Liver (tissue), 9 donors: Measurements from ENCODE around the gene PRKN. TPM values are rescaled to one million over a fixed set of nuclear protein-coding genes. Genes with fewer than 3 reads are reported as not detected.

Experiments used
- DNase-seq: peaks from one replicate; pipeline ENCODE4 v3.0.0-alpha.2; 2017; ENCODE audit warnings: low spot score
- H3K27ac ChIP-seq, 2 donors: one replicate each; pipeline ENCODE4 v1.7.0; 2013; ENCODE audit warnings: inconsistent platforms in 2 of 2, low read length in 2 of 2, control low read depth in 1 of 2, low read depth in 1 of 2, mild to moderate bottlenecking in 1 of 2
- H3K27me3 ChIP-seq, 4 donors: one replicate each; pipeline versions ENCODE4 v1.6.1 to v1.7.0; 2013; ENCODE audit warnings: low read length in 3 of 4, inconsistent platforms in 1 of 4, mild to moderate bottlenecking in 1 of 4, moderate library complexity in 1 of 4; ENCODE audit not compliant: control insufficient read depth in 4 of 4, insufficient read depth in 4 of 4
- H3K36me3 ChIP-seq, 4 donors: one replicate each; pipeline versions ENCODE4 v1.6.1 to v1.7.0; 2013; ENCODE audit warnings: low read length in 3 of 4, mild to moderate bottlenecking in 3 of 4, low read depth in 1 of 4, moderate library complexity in 1 of 4; ENCODE audit not compliant: control insufficient read depth in 4 of 4, insufficient read depth in 3 of 4
- H3K4me1 ChIP-seq, 4 donors: one replicate each; pipeline versions ENCODE4 v1.6.1 to v1.7.0; 2013; ENCODE audit warnings: low read length in 3 of 4, mild to moderate bottlenecking in 3 of 4, moderate library complexity in 1 of 4; ENCODE audit not compliant: control insufficient read depth in 4 of 4, insufficient read depth in 4 of 4
- H3K4me3 ChIP-seq, 3 donors: one replicate each; pipeline versions ENCODE4 v1.6.1 to v1.7.0; 2013; ENCODE audit warnings: low read length in 3 of 3, control low read depth in 1 of 3, low read depth in 1 of 3, mild to moderate bottlenecking in 1 of 3
- H3K9ac ChIP-seq, 2 donors: one replicate each; pipeline ENCODE4 v1.7.0; 2013; ENCODE audit warnings: low read length in 2 of 2, mild to moderate bottlenecking in 2 of 2, moderate library complexity in 2 of 2, control low read depth in 1 of 2, low read depth in 1 of 2
- H3K9me3 ChIP-seq, 4 donors: one replicate each; pipeline versions ENCODE4 v1.6.1 to v1.7.0; 2013; ENCODE audit warnings: low read length in 3 of 4; ENCODE audit not compliant: control insufficient read depth in 4 of 4
- EGR1 ChIP-seq, 2 donors: IDR thresholded peaks; 2 replicates each; pipeline ENCODE4 v1.6.1; 2016 to 2018; ENCODE audit warnings: antibody characterized with exemption in 2 of 2, low read depth in 2 of 2
- FOXA1 ChIP-seq: IDR thresholded peaks from 2 replicates; pipeline ENCODE4 v1.6.1; 2016; ENCODE audit warnings: antibody characterized with exemption
- FOXA2 ChIP-seq: IDR thresholded peaks from 2 replicates; pipeline ENCODE4 v1.6.1; 2016; ENCODE audit warnings: antibody characterized with exemption
- GABPA ChIP-seq, 2 donors: IDR thresholded peaks in 1 of 2; conservative IDR thresholded peaks in 1 of 2; 2 replicates each; pipeline ENCODE4 v1.6.1; 2016; ENCODE audit warnings: antibody characterized with exemption in 2 of 2, mild to moderate bottlenecking in 1 of 2, moderate library complexity in 1 of 2
- HNF4A ChIP-seq, 2 donors: conservative IDR thresholded peaks; 2 replicates each; pipeline ENCODE4 v1.6.1; 2016; ENCODE audit warnings: antibody characterized with exemption in 2 of 2, mild to moderate bottlenecking in 2 of 2
- HNF4G ChIP-seq: IDR thresholded peaks from 2 replicates; pipeline ENCODE4 v1.6.1; 2016; ENCODE audit warnings: antibody characterized with exemption
- JUND ChIP-seq, 2 donors: IDR thresholded peaks; 2 replicates each; pipeline ENCODE4 v1.6.1; 2016; ENCODE audit warnings: antibody characterized with exemption in 2 of 2
- NR2F2 ChIP-seq: IDR thresholded peaks from 2 replicates; pipeline ENCODE4 v1.6.1; 2016; ENCODE audit warnings: antibody characterized with exemption
- RAD21 ChIP-seq, 2 donors: IDR thresholded peaks; 2 replicates each; pipeline ENCODE4 v1.6.1; 2016; ENCODE audit warnings: antibody characterized with exemption in 2 of 2, mild to moderate bottlenecking in 2 of 2
- RXRA ChIP-seq, 2 donors: IDR thresholded peaks; 2 replicates each; pipeline ENCODE4 v1.6.1; 2017 to 2018; ENCODE audit warnings: antibody characterized with exemption in 2 of 2, mild to moderate bottlenecking in 1 of 2
- SP1 ChIP-seq: IDR thresholded peaks from 2 replicates; pipeline ENCODE4 v1.6.1; 2018; ENCODE audit warnings: antibody characterized with exemption, mild to moderate bottlenecking
- TAF1 ChIP-seq: conservative IDR thresholded peaks from 2 replicates; pipeline ENCODE4 v1.6.1; 2016; ENCODE audit warnings: antibody characterized with exemption, mild to moderate bottlenecking
- YY1 ChIP-seq: IDR thresholded peaks from 2 replicates; pipeline ENCODE4 v1.6.1; 2016; ENCODE audit warnings: antibody characterized with exemption, mild to moderate bottlenecking
- WGBS: extraction: QIAGEN DNeasy Blood & Tissue Kit; methylation state at CpG from one replicate; pipeline ENCODE4 v1.1.7; 2013; 5-methylcytosine and 5-hydroxymethylcytosine counted together
- polyA plus RNA-seq, 2 donors: library from polyadenylated mRNA; stranded (reverse) in 1 of 2; unstranded in 1 of 2; fragments of 200-250 nt in 1 of 2; fragments of >200 nt in 1 of 2; fragmentation: Nextera tagmentation in 1 of 2; extraction: Ambion mirVana in 1 of 2; gene quantifications; one replicate each; pipeline versions ENCODE4 v1.2.1 to v1.2.3, GENCODE V29; 2013 to 2015
- total RNA-seq, 2 donors: library from RNA; depleted of rRNA; stranded (reverse); fragments of >200 nt; gene quantifications; one replicate each; pipeline ENCODE4 v1.2.3, GENCODE V29; 2014
- TF ChIP-seq, protein P1 (sequence below): fragments of 150-350 bp; IDR thresholded peaks from 2 replicates; pipeline ENCODE4 v1.5.1; 2017; ENCODE audit warnings: improper control_type of control experiment, low read depth, low read length; ENCODE audit not compliant: missing input control
- TF ChIP-seq, protein P2 (sequence below): IDR thresholded peaks from 2 replicates; pipeline ENCODE4 v1.6.1; 2016; ENCODE audit warnings: antibody characterized with exemption, mild to moderate bottlenecking
- TF ChIP-seq, protein P3 (sequence below): IDR thresholded peaks from 2 replicates; pipeline ENCODE4 v1.6.1; 2016; ENCODE audit warnings: antibody characterized with exemption
- TF ChIP-seq, protein P4 (sequence below): IDR thresholded peaks from 2 replicates; pipeline ENCODE4 v1.6.1; 2016; ENCODE audit warnings: antibody characterized with exemption
- TF ChIP-seq, protein P5 (sequence below): IDR thresholded peaks from 2 replicates; pipeline ENCODE4 v1.6.1; 2016; ENCODE audit warnings: antibody characterized with exemption
- donor health status: healthy.
- donor health status: healthy.
- donor health status: healthy.
- donor health status: healthy.
- donor health status: healthy.

The PRKN gene
- total and polyA plus RNA-seq, 4 donors, result 0.47 to 4.1 (median 3.2) TPM

DNA sequence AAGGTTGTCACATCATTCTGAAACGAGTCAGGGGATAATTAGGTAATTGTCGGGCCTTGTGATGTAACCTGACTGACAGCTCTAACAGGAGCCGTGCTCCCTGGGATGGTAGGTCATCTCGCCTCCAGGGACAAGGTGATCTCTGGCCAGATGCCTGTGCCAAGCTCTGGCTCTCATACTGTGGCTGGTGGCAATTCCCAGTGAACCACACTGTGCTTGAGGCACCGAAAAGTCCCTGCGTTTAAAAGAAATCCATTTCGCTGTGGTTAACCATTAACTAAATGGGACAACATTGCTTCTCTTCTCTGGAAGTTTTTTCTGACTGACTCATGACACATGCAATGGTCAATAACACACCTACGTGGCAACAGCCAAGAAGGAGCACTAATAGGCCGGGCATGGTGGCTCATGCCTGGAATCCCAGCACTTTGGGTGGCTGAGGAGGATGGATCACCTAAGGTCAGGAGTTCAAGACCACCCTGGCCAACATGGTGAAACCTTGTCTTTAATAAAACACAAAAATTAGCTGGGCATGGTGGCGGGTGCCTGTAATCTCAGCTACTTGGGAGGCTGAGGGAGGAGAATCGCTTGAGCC is 669.2 kb downstream of the PRKN start:
- no peaks in the 10 kb centered on the region for H3K9me3 ChIP-seq
- H3K9ac ChIP-seq, result no peak overlapping the region
- WGBS, result 39% methylated on average over 11 of the region's 11 CpGs
- peak; percentile 86 to 94 for TF ChIP-seq RXRA (IDR thresholded peaks at IDR 0.05)
- TF ChIP-seq RAD21 (IDR thresholded peaks at IDR 0.05), result peak; percentile 70 to 71
- TF ChIP-seq FOXA2, result no peak
- peak; percentile 91 for TF ChIP-seq FOXA1
- TF ChIP-seq, protein P1, sequence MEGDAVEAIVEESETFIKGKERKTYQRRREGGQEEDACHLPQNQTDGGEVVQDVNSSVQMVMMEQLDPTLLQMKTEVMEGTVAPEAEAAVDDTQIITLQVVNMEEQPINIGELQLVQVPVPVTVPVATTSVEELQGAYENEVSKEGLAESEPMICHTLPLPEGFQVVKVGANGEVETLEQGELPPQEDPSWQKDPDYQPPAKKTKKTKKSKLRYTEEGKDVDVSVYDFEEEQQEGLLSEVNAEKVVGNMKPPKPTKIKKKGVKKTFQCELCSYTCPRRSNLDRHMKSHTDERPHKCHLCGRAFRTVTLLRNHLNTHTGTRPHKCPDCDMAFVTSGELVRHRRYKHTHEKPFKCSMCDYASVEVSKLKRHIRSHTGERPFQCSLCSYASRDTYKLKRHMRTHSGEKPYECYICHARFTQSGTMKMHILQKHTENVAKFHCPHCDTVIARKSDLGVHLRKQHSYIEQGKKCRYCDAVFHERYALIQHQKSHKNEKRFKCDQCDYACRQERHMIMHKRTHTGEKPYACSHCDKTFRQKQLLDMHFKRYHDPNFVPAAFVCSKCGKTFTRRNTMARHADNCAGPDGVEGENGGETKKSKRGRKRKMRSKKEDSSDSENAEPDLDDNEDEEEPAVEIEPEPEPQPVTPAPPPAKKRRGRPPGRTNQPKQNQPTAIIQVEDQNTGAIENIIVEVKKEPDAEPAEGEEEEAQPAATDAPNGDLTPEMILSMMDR, result no peak
- no peak for TF ChIP-seq EGR1 (IDR thresholded peaks at IDR 0.05; ENCODE audit: low read depth in 2 of 2)
- TF ChIP-seq GABPA (IDR thresholded peaks at IDR 0.05 in 1 of 2, conservative IDR thresholded peaks at IDR 0.05 in 1 of 2), result peak in 1 of 2 donors; percentile 62
- TF ChIP-seq, protein P2, sequence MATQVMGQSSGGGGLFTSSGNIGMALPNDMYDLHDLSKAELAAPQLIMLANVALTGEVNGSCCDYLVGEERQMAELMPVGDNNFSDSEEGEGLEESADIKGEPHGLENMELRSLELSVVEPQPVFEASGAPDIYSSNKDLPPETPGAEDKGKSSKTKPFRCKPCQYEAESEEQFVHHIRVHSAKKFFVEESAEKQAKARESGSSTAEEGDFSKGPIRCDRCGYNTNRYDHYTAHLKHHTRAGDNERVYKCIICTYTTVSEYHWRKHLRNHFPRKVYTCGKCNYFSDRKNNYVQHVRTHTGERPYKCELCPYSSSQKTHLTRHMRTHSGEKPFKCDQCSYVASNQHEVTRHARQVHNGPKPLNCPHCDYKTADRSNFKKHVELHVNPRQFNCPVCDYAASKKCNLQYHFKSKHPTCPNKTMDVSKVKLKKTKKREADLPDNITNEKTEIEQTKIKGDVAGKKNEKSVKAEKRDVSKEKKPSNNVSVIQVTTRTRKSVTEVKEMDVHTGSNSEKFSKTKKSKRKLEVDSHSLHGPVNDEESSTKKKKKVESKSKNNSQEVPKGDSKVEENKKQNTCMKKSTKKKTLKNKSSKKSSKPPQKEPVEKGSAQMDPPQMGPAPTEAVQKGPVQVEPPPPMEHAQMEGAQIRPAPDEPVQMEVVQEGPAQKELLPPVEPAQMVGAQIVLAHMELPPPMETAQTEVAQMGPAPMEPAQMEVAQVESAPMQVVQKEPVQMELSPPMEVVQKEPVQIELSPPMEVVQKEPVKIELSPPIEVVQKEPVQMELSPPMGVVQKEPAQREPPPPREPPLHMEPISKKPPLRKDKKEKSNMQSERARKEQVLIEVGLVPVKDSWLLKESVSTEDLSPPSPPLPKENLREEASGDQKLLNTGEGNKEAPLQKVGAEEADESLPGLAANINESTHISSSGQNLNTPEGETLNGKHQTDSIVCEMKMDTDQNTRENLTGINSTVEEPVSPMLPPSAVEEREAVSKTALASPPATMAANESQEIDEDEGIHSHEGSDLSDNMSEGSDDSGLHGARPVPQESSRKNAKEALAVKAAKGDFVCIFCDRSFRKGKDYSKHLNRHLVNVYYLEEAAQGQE, result peak; percentile 89
- TF ChIP-seq TAF1, result peak; percentile 56
- TF ChIP-seq YY1, result peak; percentile 93
- TF ChIP-seq HNF4G, result peak; percentile 51
- TF ChIP-seq HNF4A (conservative IDR thresholded peaks at IDR 0.05), result peak; percentile 75 to 91
- TF ChIP-seq, protein P3, sequence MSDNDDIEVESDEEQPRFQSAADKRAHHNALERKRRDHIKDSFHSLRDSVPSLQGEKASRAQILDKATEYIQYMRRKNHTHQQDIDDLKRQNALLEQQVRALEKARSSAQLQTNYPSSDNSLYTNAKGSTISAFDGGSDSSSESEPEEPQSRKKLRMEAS, result peak; percentile 83
- TF ChIP-seq, protein P4, sequence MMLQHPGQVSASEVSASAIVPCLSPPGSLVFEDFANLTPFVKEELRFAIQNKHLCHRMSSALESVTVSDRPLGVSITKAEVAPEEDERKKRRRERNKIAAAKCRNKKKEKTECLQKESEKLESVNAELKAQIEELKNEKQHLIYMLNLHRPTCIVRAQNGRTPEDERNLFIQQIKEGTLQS, result peak; percentile 90
- TF ChIP-seq JUND (IDR thresholded peaks at IDR 0.05), result peak; percentile 95 to 97
- TF ChIP-seq, protein P5, sequence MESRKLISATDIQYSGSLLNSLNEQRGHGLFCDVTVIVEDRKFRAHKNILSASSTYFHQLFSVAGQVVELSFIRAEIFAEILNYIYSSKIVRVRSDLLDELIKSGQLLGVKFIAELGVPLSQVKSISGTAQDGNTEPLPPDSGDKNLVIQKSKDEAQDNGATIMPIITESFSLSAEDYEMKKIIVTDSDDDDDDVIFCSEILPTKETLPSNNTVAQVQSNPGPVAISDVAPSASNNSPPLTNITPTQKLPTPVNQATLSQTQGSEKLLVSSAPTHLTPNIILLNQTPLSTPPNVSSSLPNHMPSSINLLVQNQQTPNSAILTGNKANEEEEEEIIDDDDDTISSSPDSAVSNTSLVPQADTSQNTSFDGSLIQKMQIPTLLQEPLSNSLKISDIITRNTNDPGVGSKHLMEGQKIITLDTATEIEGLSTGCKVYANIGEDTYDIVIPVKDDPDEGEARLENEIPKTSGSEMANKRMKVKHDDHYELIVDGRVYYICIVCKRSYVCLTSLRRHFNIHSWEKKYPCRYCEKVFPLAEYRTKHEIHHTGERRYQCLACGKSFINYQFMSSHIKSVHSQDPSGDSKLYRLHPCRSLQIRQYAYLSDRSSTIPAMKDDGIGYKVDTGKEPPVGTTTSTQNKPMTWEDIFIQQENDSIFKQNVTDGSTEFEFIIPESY, result peak; percentile 92
- TF ChIP-seq SP1, result peak; percentile 97
- TF ChIP-seq NR2F2, result peak; percentile 69
- H3K4me3 ChIP-seq, result no peak overlapping the region
- peaks cover 3 to 13% (median 9%) of the 10 kb centered on the region in 4 donors for H3K4me1 ChIP-seq
- H3K27ac ChIP-seq, result peak overlapping the region; percentile 70 to 77
- no peaks in the 10 kb centered on the region for H3K27me3 ChIP-seq
- no peaks in the 10 kb centered on the region for H3K36me3 ChIP-seq
- DNase-seq, result peak; percentile 52
